Sigmoid colon (tissue), 4 donors: ENCODE measurements around the gene STEAP4.

Experiments used
- POLR2AphosphoS5 ChIP-seq, 4 donors: sonication (generic); formaldehyde crosslinking; IDR thresholded peaks; one replicate each; pipeline ENCODE4 v1.6.1; 2017; ENCODE audit warnings: antibody characterized with exemption in 4 of 4
- TF ChIP-seq, protein P1 (sequence below), 4 experiments: fragments of 450-650 bp in 3 of 4; fragments of 200-600 bp in 1 of 4; IDR thresholded peaks; one replicate each; pipeline ENCODE4 v1.5.1; 2016 to 2019; ENCODE audit warnings: antibody characterized with exemption in 4 of 4, mild to moderate bottlenecking in 3 of 4, moderate library complexity in 2 of 4

DNA sequence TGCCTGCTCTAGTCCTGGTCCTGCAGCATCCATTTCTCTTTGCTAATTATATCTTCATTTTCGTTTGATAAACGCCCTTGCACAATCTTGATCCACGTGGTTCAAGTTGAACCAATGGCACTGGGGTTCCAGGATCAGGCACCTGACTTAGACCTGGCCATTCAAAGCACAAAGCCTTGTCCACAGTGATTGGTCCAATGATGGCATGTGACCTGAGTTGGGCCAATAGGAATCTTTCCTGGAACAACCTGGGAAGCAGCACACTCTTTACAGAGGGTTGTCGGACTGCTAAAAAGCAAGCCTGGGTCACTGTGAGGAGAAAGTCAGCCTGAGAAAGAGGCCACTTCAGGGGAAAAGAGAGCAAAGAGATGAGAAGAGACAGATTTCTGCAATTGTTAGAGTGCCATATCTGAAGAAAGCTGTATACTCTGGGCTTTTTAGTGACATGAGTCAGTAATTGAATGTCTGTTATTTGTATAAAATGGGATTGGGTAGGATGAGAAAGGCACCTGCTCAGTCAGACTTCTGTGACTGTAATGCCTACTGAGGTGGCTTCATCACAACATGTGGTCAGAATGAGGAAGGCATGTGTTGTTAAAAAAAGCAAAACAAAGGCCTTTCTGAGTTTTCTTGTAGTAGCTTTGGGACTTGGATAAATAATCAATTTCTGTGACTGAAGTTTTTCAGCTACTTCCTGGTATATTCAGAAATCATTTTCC, 4.4 kb upstream of the STEAP4 start:
- TF ChIP-seq, protein P1, sequence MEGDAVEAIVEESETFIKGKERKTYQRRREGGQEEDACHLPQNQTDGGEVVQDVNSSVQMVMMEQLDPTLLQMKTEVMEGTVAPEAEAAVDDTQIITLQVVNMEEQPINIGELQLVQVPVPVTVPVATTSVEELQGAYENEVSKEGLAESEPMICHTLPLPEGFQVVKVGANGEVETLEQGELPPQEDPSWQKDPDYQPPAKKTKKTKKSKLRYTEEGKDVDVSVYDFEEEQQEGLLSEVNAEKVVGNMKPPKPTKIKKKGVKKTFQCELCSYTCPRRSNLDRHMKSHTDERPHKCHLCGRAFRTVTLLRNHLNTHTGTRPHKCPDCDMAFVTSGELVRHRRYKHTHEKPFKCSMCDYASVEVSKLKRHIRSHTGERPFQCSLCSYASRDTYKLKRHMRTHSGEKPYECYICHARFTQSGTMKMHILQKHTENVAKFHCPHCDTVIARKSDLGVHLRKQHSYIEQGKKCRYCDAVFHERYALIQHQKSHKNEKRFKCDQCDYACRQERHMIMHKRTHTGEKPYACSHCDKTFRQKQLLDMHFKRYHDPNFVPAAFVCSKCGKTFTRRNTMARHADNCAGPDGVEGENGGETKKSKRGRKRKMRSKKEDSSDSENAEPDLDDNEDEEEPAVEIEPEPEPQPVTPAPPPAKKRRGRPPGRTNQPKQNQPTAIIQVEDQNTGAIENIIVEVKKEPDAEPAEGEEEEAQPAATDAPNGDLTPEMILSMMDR (IDR thresholded peaks at IDR 0.05): no peak
- no peak for TF ChIP-seq POLR2AphosphoS5 (IDR thresholded peaks at IDR 0.05)
